ENCODE data around the gene DUT. TPM values are rescaled to one million over a fixed set of nuclear protein-coding genes. Genes with fewer than 3 reads are reported as not detected.

DUT gene
- total and polyA plus RNA-seq, 2 experiments from 2014 or later: 88.8 to 198 TPM

- Histone ChIP-seq H3K4me3 (no peak overlapping the region), H3K4me1 (ENCODE audit: low read depth) (no peaks in the 10 kb centered on the region), H3K36me3 (no peaks in the 10 kb centered on the region), H3K9me3 (ENCODE audit: low read depth) (no peaks in the 10 kb centered on the region), H3K27ac (no peak overlapping the region), H3K27me3 (no peaks in the 10 kb centered on the region)
- TF ChIP-seq CTCF (IDR thresholded peaks at IDR 0.05; ENCODE audit: low read depth, low read length): no peak
- DNase-seq (ENCODE audit: low read depth in 1 of 2, low spot score in 1 of 2): no peak
These were observed 24.6 kb upstream of the DUT start for GRCh38 chr15:48306639-48307038.

- no peak overlapping the region for H3K27ac ChIP-seq
- no peaks in the 10 kb centered on the region for H3K36me3 ChIP-seq
- DNase-seq (ENCODE audit: low read depth in 1 of 2, low spot score in 1 of 2): no peak
- no peaks in the 10 kb centered on the region for H3K9me3 ChIP-seq (ENCODE audit: low read depth)
- no peaks in the 10 kb centered on the region for H3K27me3 ChIP-seq
- no peak overlapping the region for H3K4me3 ChIP-seq
- no peaks in the 10 kb centered on the region for H3K4me1 ChIP-seq (ENCODE audit: low read depth)
- no peak for TF ChIP-seq CTCF (IDR thresholded peaks at IDR 0.05; ENCODE audit: low read depth, low read length)
These were observed 23.6 kb upstream of the DUT start for GRCh38 chr15:48307586-48307985.

- Histone ChIP-seq H3K36me3 (no peaks in the 10 kb centered on the region), H3K4me1 (ENCODE audit: low read depth) (no peaks in the 10 kb centered on the region), H3K27me3 (no peaks in the 10 kb centered on the region), H3K4me3 (no peak overlapping the region), H3K27ac (no peak overlapping the region), H3K9me3 (ENCODE audit: low read depth) (no peaks in the 10 kb centered on the region)
- no peak for DNase-seq (ENCODE audit: low read depth in 1 of 2, low spot score in 1 of 2)
- no peak for TF ChIP-seq CTCF (IDR thresholded peaks at IDR 0.05; ENCODE audit: low read depth, low read length)
These were observed 21.5 kb upstream of the DUT start for GRCh38 chr15:48309740-48310139.

GRCh38 chr15:48313216-48313615 is 18.0 kb upstream of the DUT start:
- H3K9me3 ChIP-seq (ENCODE audit: low read depth): no peaks in the 10 kb centered on the region
- H3K4me1 ChIP-seq (ENCODE audit: low read depth): no peaks in the 10 kb centered on the region
- H3K27ac ChIP-seq: no peak overlapping the region
- no peak for TF ChIP-seq CTCF (IDR thresholded peaks at IDR 0.05; ENCODE audit: low read depth, low read length)
- H3K4me3 ChIP-seq: no peak overlapping the region
- no peak for DNase-seq (ENCODE audit: low read depth in 1 of 2, low spot score in 1 of 2)
- no peaks in the 10 kb centered on the region for H3K27me3 ChIP-seq
- H3K36me3 ChIP-seq: no peaks in the 10 kb centered on the region

- H3K4me3 ChIP-seq: no peak overlapping the region
- no peaks in the 10 kb centered on the region for H3K9me3 ChIP-seq (ENCODE audit: low read depth)
- H3K4me1 ChIP-seq (ENCODE audit: low read depth): no peaks in the 10 kb centered on the region
- H3K36me3 ChIP-seq: no peaks in the 10 kb centered on the region
- H3K27ac ChIP-seq: no peak overlapping the region
- no peak for DNase-seq (ENCODE audit: low read depth in 1 of 2, low spot score in 1 of 2)
- no peak for TF ChIP-seq CTCF (IDR thresholded peaks at IDR 0.05; ENCODE audit: low read depth, low read length)
- H3K27me3 ChIP-seq: no peaks in the 10 kb centered on the region
These were observed 16.2 kb upstream of the DUT start for GRCh38 chr15:48315041-48315440.

GRCh38 chr15:48317221-48317620 is 14.0 kb upstream of the DUT start:
- H3K4me1 ChIP-seq (ENCODE audit: low read depth): no peaks in the 10 kb centered on the region
- H3K27me3 ChIP-seq: no peaks in the 10 kb centered on the region
- DNase-seq (ENCODE audit: low read depth in 1 of 2, low spot score in 1 of 2): no peak
- no peaks in the 10 kb centered on the region for H3K9me3 ChIP-seq (ENCODE audit: low read depth)
- no peaks in the 10 kb centered on the region for H3K36me3 ChIP-seq
- no peak overlapping the region for H3K4me3 ChIP-seq
- no peak for TF ChIP-seq CTCF (IDR thresholded peaks at IDR 0.05; ENCODE audit: low read depth, low read length)
- no peak overlapping the region for H3K27ac ChIP-seq
